T-helper 9 cell (primary cell): ENCODE data around the gene PIK3R1.
"Not testable (repeated sequence)": the region's sequence is repeated elsewhere in the genome, so short reads cannot be mapped to it uniquely, and the experiment has no call there.

ENCODE experiments used
- DNase-seq: peaks from one replicate; pipeline ENCODE4 v3.0.0-alpha.2; 2020

PIK3R1 gene

DNA sequence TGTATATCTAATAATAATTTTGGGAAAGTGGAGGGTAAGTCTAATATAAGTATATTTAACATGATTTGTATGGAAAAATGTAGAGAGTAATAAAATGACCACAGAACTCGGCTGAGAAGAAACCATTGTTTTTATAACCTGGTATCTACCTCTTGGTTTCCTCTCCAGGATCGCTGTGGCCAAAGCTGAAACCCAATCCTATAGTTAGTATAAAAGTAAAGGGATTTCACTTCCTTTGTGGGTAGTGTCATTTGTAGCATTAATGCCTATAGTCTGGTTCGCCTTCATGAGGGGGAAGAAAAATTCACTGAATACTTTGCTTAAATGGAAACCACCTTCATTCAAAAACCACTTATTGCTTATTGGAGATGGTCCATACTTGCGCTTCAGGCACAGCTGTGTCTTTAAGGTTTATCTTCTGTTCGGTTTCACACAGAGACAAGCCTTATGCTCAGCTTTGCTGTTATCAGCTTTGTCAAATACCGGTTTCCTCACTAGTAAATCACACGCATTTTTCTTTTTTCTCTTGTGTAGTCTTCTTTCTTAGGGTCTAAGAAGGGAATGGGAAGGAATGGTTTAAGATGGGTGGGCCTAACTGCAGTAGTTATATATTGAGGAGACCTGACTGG, 12.1 kb downstream of the PIK3R1 start:
- no peak for DNase-seq

DNA sequence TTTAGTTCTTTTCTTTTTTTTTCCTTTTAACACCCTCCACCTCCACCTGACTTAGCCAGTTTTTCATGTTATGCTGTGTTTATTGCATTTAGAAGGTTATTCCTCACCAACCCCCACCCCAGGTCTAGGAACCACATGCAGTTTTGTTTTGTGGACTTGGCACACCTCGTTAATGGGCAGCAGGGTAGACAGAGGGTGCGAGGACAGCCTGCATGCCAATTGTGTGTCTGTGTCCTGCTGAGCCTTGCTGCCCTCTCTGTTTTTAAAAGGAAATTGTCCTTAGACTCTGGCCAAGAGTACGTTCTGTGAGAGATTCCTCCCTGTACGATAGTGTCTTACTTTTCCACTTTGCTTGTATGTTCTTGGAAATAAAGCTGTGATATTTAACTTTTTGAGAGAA, 13.9 kb downstream of the PIK3R1 start:
- no peak for DNase-seq

DNA sequence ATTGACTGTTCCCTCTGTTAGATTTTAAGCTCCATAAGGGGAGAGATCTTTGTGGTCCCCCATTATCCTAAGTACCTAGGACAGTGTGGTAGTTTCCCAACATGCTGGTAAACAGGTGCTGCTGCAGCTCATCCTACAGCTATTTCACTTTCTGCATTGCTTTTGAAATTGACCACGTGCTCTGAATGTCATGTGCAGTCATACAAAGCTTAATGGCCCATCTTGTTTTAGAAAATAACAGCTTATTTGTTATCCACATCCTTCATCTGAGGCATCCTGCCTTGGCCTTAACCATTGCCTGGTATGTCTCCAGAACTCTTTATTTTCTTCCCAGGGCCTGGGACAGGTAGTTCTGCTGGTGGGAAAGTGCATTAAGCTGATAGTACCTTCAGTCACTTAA, 14.7 kb downstream of the PIK3R1 start:
- DNase-seq: no peak

DNA sequence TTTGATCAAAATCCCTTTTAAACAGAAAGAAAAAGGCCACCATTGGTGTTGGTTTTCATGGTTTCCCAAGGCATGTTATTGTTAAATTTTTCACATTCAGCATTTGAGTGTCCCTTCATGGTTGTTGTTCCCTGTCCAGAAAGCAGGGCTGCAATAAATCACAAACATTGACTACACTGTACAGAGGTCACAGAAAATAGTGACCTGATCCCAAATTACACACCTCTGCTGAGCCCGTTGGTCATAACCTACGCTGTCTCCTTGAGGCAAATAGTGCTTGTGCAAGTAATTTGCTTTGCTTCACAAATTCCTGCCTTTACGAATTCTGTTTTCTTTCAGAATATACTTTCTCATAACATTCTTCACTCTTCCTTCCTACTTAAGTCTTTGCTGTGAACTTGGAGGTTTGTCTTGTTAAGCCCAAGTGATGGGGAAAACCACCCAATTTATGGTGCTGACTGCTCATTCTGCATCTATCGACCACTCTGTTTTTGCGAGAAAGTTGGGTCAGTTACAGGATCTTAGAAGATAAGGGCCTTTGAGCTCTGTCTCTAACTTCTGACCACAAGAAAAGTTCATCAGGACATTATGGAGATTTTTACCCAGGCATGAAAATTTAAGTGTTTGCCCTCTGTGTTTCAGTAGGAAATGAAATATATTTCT, 16.0 kb downstream of the PIK3R1 start:
- no peak for DNase-seq

DNA sequence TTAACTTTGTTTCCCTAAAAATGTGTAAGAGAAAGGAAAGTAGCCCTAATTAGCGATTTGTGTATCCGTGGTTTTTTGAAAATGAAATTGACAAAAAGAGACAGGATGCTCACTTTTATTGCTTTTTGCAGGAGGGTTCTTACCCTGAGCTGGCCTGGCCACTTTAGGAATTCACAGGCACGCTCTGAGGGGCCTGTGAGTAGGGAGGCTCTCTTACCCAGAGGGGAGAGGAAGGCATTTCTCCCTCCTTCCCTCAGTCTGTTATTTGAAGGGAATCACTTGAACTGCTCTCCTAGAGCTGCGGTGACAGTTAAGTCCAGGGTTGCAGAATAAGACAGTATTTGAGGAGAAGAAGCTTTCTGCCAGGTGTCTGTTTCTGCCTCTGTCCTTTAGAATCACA, 16.7 kb downstream of the PIK3R1 start:
- no peak for DNase-seq

DNA sequence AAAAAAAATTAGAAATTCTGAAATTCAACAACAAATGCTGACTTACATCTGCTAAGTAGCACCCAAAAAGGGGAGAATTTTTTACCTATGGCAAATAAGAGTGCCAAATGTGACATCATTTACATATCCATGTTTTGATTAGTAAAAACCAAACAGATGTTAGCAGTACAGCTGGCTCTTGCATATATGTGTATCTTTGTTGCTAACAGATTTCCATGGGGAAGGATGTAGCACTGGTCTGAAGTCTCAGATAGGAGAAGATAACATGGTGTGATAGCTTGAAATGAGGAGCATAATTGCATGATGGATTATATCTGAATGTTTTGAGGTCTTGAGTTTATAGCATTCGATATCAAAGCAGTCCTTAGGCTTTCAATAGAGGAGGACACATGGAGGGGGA, 17.5 kb downstream of the PIK3R1 start:
- no peak for DNase-seq

DNA sequence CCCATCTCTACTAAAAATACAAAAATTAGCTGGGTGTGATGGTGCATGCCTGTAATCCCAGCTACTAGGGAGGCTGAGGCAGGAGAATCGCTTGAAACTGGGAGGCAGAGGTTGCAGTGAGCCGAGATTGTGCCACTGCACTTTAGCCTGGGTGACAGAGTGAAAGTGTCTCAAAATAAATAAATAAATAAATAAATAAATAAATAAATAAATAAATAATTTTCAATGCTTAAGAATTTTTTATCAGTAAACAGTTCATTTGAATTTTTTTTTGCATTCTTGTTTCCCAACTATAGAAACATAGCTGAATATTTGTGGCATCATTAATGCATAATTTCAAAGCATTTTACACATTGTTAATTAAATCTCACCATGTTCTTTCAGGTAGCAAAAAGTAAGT, 19.7 kb downstream of the PIK3R1 start:
- not testable (repeated sequence) for DNase-seq

DNA sequence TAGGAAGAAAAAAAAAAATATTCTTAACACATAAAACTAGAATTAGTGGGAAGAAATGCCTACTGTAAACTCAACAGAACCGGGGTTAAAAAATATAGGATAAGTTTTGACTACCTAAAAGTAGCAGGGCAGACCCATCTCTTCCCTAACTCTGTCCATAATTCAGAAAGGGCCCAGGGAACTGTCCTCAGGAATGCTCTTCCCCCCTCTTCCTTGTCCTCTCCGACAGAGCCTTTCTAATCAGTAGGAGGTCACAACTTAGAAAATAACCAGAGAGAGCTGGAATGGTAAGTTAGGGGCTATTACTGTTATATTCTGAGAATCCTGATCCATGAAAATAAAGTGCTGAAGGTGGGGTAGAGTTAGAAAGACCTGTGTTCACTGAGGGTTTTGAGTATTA, 22.2 kb downstream of the PIK3R1 start:
- DNase-seq: no peak

DNA sequence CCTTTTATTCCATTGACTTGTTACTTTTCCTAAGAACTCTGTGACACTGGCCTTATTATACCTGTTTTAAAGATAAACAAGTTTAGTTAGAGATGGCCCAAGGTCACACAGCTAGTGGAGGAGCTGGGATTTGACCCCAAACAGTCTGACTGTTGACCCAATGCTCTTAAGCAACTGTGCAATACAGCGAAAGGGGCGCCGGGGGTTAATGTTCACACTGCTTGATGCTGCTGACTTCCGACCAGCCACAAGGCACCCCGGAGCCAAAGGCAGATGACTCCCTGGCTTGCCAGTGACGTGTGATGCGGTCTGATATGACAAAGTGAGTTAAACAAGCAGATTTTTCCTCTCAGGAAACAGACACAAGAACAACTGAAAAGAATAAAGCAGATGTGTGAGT, 23.9 kb downstream of the PIK3R1 start:
- peak; percentile 65 for DNase-seq

DNA sequence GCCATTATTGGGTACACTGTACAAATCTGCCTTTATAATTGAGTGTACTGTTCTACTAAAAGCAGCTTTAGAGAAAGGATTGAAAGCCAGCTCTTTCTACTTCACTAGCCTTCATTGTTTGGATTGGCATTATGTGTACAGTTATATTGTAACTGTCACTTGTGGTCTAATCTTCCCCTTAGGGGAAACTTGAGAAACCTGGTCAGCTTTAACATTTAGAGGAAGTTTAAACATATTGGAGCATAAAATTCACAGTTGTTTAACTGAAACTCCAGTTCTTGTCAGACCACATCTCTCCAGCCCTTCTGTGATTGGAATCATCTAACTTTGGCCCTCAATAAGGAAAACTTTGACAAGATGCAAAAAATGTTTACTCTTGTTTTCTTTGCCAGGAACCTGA, 24.6 kb downstream of the PIK3R1 start:
- DNase-seq: no peak

DNA sequence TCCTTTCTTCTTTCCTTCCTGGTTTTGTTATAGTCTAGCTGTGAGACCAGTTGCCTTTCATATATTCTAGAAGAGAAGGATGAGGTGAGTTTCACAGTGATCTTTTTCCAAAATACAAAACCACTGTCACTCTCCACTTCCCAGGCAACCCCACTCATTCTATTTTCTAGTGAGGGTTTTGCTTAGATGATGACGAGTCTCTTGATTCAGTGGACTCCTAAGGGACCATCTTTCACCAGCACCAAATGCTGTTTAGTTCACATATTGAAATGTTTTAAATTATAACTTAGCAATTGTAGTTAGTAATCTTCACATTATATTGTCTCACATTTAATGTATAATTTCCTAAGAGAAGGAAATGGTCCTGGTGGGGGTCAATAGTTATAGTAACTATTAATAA, 25.2 kb downstream of the PIK3R1 start:
- no peak for DNase-seq

DNA sequence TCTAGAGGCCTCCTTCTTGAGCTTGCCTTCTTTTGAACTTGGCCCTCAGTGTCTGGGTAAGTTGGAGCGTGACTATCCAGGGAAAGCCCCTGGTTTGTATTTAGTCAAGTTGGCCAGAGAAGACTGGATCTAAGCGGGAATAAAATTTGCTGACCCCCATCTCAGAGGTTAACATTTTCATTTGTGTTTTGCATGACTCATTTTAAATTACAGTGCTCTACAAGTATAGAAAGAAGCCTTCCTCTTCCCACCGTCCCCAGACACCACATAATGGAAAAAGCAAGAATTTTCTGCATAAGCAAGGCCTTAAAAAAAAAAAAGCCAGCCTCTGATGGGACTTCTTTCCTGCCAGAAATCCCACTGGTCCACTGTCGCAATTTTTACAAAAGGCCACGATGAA, 27.2 kb downstream of the PIK3R1 start:
- no peak for DNase-seq

DNA sequence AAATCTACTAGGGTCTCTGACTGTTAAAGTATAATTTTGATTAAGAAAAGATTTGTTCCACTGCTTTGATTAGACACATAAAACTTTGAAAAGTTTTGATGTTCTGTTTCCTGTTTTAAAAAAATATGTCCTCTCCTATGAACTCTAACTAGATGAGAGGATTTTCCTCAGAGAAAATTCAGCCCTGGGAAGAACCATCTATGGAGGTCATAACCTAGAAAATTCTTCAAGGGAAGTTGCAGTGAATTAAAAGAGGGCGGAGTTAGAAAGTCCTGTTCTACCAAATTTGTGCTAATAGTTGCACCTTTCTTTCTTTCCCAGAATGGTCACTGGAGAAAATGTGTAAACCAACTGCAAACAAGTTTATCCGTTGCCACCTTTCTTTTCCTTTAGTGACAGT, 27.7 kb downstream of the PIK3R1 start:
- no peak for DNase-seq

DNA sequence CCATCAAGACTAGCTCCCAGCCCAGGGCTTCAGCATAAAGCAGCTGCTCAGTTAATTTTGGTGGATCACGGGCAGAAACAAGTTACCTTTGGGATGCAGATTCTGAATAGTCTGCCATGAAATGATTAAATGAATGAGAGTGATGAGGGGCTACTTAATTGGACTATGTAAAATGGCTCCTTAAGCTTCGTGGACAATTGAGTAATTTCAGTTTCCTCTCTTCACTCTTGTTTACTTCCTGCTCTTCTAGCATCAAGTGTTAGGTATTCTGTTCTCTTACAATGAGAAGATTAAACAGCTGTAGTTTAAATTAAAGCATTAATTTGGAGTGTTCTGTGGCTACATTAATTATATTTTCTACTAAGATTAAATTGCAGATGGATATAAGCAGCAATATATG, 28.1 kb downstream of the PIK3R1 start:
- DNase-seq: no peak

DNA sequence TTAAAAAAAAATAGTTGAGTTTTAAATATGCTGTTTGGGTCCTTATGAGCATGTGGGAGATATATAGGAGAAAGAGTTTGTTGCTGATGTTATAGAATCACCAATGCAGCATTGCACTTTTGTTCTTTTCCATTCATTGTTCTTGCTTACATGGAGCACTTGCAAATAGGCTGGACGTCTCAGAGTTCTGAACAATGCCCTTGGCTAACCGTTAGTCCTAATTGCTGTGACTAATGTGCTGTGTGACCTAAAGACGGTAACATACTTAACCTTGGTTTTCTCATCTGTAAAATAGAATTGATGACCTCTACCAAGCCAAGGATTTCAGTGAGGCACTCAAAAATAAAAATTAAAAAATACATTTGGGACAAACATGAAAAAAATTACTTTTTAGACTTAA, 29.8 kb downstream of the PIK3R1 start:
- no peak for DNase-seq

DNA sequence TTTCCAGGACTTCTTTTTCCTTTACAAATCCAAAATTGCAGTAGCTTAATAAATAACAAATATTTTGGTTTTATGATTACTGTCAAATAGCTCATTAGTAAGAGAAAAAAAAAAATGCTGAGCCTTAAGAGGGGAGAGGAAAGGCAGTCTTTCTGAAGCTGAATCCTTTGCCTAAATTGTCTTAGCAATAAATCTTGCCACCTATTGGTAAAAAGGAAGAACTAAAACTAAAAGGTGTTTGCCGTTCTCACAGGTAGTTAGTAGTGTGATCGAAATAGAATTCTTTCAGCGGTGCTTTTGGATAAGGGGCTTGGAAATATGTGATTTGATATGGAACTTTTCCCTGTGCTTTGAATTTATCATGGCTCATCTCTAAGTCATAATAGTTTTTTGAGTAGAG, 31.2 kb downstream of the PIK3R1 start:
- no peak for DNase-seq

DNA sequence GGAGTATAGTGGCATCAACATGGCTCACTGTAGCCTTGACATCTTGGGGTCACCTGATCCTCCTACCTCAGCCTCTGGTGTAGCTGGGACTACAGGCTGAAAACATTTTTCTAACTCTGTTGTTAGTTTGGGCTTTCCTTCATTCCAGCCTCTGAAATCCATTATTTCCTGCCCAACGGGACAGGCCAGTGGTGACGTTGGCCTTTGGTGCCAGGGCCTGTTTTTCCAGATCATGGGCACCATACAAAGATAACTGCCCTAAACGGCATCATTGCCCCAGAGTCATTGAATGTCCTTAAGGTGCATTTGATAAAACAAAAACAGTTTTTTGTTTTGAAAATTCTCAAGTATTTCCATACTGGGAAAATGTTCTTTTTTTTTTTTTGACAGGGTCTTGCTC, 32.1 kb downstream of the PIK3R1 start:
- DNase-seq: no peak

DNA sequence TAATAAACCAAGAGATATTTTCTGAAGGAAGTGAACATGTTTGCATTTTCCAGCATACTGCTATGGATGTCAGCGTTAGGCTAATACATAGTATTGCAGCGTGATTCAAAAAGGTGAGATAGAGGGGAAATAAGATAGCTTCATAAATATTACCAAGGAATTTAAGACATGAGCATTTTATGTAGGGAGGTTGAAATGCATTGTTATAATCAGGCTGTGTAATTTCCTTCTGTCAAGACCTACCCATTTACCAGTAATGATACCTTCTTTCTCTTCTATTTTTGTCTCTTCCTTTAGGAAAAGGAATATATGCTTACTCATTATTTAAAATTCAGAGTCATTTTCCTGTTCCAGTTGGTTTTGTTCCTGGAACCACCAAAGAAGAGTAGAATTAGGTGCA, 33.3 kb downstream of the PIK3R1 start:
- DNase-seq: no peak

DNA sequence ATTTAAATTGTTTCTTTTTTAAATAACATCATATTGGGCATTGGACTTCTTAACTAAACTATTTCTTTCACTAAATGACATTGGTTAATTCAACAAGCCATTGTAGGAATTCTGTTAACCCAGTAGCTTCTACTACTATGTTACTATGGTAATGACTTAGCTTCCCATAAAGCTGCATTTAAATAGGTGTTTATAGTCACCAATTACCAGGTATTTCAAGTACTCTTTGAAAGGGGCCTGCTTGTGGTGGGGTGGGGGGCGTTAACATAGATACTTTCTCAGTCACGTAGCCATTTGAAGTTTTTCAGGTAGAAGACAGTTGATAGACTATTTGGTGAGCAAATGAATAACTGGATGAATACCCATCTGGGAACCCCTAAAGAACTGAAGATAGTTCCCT, 34.0 kb downstream of the PIK3R1 start:
- no peak for DNase-seq

DNA sequence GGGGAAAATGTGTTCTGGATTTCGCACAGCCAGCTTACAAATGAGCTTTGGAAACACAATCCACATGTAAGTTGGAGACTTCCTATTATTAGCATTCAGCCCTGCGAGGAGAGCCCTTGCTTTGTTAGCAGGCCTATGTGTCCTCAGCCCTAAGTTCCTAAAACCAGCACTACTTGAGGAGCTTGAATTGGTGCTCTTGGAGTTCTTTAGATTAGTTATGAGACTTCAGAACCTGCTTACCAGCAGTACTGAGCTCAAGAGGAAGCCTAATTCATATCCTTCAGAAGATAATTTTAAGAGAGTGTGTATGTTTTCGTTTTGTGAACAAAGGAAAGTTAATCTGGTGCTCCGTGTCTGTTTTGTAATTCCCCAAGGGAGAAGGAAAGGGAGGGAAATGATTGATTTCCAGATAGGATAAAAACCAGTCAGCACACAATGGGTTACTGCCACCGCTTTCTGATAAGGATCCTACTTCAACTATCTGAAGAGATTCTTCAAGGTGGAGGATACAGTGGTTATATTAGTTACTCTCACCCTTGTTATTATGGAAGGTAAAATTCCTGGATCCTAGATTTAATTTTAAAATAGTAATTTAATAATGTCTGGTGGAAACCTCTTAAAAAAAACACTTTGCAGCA, 35.2 kb downstream of the PIK3R1 start:
- DNase-seq: no peak

DNA sequence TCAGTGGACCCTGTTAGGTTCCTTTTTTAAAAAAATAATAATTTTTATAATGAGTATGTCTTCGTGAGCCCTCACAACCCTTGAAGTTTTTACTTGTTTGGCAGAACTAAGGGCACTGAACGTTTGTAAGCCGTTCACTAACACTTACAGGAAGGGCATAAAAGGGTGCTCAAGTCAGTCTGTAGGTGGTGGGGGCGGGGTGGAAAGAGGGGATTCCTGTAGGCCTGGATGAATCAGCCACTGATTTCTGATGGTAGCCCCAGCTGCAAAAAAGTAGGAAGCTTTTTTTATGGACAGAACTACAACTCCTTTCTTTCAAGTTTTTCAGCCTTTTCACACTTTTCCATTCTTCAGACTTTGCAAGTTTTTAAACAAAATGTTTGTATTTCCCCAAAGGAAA, 35.8 kb downstream of the PIK3R1 start:
- DNase-seq: peak; percentile 37

DNA sequence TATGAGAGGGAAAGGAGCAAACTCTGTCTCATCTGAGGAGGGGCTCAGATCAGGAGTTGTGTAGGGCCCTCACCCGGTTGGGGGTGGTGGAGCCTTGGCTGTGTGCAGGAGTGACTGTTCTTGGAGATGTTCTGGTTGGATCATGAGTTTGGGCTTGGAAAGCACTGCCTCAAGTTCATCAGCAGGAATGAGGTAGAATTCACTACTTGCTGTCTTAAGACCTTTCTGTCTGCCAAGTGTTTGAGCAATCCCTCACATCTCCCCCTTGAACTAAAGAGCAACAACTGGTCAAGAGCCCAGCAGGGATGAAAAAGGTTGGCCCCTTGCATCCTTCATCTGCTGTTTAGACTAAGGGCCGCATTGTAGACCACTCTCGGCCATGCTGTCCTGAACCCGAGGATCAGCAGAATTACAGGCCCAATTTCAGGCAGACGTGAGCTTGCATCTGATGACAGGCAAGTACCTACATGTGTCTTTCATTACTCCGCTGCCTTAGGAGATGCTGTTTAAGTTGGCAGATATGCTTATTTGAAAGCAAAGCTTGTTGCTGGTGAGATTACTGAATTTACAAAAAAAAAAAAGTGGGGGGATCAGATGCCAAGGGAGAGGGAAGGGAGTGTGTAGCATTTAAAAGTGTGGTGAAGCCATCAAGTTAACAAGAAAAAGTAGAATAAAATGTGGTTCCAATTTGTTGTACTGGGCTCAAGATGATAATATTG, 36.4 kb downstream of the PIK3R1 start:
- DNase-seq: no peak

DNA sequence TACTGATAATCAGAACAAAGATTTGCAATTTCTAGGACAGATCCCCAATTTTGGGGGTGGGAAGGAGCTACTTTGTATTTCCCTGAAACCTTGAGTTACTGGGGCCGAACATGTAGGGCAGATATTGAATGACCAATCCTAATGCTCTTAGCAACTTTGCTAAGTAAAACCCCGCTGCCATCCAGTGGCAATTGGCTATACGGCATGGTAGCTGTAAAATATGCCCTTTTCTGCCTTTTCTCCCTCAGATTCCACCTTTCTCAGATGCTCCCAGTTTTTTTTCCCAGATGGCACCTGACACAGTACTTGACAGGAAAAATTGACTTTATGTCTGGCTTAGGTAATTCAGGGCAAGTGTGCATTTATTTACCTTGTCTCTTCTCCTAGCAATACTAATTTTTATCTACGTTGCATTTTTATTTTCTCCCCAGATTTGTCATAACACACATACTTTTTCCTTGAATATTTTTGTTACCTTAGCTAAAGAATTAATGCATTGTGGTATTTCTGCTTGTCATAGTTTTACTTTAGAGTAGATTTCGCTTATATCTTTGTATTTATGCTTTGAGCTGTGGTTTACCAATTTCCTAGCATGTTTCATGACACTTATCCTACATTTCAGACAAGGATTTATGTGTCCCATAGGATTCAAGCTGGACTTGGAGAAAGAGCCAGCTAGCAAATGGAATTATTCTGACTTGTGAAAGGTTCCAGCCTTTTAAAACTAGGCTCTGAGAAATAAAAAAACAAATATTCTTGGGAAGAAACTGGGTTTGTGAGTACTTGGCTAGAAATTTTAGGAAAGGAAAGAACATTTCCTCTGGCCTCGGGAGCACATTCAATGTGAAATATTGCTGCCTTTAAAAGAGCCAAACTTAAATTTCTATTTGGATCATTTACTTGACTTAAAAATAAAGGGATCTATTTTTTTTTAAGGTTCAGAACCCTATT, 37.4 kb downstream of the PIK3R1 start:
- DNase-seq: peak; percentile 25
